HG03066 (cell line): ENCODE results near the gene CHTF18.
A peak's percentile ranks its signal among the peaks of the same experiment; 100 is the strongest.
"Not testable (repeated sequence)": the region's sequence is repeated elsewhere in the genome, so short reads cannot be mapped to it uniquely, and the experiment has no call there.

Experiments
- ATAC-seq: cut with Tn5 transposase; IDR thresholded peaks from one replicate; pipeline ENCODE4 v1.9.1; 2021; ENCODE audit warnings: low read depth; ENCODE audit not compliant: unreplicated experiment

CHTF18 gene

GRCh38 chr16:802914-803753, 14.7 kb downstream of the CHTF18 start:
- ATAC-seq, result no peak

- ATAC-seq, result no peak
Observed at GRCh38 chr16:803754-804080, 15.3 kb downstream of the CHTF18 start.

DNA sequence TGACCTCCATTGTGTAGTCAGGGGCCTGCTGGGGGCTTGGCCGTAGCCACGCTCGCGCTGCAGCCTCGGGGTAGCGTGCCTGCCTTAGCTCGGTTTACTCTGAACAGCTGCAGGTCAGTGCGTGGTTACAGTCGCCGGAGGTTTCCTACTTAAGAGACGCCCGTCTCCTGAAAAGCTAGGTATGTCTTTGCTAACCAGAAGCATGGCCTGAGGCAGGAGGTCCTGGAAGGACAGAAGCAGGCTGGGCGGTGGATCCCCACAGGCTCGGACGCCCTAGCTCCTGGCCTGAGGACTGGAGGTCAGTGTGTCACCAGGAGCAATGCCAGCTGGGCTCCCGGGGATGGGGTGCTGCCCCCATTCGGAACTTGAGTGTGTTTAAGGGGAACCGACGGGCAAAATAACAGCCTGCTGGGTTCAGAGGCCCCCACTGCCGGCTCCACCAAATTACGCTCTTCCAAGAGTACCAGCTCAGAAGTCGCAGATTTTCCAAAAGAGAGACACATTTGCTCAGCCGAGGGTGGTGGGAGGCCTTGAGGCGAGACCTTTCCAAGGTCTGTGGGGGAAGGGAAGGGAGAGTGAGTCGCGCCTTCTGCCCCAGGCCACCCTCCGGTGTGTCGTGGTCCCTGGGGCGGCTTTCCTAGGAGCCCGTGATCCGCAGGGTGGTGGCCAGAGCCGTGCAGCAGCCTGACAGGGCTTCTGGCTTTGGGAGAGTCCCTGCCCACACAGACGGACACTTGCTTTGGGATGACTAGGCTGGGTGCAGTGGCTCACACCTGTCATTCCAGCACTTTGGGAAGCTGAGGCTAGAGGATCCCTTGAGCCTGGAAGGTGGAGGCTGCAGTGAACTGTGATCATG, 16.0 kb downstream of the CHTF18 start:
- ATAC-seq, result no peak

- ATAC-seq, result no peak
Observed at GRCh38 chr16:805474-805873, 17.1 kb downstream of the CHTF18 start.

DNA sequence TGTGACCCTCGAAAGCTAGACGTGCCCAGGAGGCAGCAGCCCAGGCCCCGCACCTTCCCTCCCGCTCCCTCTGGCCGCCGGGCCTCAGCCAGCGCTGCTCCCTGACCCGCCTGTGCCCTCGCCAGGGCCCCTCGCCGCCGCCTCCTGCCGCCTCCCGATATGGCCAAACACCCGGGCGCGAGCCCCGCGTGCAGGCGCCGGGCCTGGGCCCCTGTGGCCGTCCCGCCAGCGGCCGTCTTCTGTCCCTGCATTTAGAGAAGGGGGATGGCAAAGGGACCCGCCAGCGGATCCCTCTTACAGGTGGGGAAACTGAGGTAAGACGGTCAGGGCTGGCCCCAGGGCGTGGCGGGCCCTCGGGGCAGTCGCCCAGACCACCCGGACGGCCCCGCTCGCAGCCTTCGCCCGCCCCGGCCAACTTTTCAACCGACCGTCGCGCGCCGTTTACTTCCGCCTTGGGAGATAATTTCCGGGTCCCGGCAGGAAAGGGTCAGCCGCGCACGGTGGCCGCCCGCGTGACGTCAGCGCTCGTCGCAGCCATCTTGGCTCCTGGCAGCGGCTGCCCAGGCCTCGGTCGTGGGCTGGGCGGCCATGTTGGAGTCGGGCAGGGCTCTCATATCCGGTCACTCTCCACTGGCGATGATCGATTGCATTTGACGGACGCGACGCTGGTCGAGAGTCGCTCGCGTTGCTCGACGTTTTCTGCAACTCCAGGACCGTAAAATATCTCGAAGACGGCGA, 19.1 kb downstream of the CHTF18 start:
- ATAC-seq, result peak; percentile 66

GRCh38 chr16:808085-808386, 19.6 kb downstream of the CHTF18 start:
- ATAC-seq, result no peak

DNA sequence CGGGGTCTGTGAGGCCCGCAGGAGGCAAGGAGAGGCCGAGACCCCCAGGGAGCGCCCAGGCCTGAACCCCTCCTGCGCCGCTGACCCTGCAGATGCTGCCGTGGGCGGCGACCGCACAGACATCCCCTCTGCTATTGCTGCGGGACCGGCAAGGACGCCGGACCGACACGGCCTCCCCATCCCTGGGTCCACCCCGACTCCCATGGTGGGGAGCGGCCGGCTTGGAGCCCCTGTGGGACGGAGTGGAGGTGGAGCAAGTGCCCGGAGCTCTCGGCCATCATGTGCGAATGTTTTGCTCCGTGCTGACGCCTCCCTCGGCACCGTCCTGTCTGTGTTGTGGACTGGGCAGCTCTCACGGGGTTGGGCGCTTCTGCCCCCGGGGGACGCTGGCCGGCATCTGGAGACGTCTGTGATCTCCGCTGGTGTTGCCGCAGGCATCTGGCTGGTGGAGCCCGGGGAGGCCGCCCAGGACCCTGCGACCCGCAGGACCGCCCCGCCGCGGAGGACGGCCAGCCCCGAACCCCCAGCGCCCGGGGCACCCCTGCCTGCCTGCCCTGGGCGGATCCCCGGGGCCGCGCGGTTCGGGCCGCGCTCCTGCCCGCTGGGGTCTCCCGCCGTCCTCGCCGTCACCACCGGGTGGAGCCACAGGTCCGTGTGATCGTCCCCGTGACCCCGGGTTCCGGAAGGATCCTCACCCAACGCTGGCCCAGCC, 24.9 kb downstream of the CHTF18 start:
- ATAC-seq, result no peak

GRCh38 chr16:813916-814412, 25.5 kb downstream of the CHTF18 start:
- no peak for ATAC-seq

DNA sequence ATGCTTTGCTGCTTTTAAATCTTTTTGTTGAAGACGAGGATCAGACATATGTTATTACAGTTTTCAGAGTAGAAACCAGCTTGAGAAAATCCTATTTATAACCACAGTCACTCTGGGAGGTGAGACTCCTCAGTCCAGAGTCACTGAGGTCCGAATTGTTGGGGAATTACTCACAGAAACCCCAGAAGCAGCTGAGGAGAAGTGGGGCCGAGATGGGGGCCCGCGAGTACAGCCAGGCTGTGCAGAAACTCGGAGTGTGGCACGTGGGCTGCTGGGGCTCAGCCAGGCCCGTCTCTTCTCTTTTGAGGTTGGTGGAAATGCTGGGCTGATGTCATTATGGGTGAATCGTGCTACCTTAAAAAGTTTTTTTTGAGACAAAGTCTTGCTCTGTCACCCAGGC, 26.6 kb downstream of the CHTF18 start:
- ATAC-seq, result no peak

DNA sequence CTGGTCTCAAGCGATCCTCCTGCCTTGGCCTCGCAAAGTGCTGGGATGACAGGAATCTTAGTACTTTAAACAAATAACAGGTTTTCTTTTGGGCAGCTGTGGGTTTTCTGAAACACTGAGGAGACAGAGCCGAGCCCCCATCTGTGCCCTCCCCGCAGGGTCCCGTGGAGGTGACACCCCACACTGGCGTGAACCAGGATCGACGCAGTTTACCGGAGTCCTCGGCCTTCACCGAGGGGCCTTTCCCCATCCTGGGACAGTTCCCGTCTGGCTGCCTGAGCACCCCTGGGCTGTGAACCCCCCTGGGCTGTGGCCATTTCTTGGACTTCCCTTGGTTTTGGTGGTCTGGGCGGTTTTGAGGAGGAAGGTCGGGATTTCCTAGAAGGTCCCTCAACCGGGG, 27.4 kb downstream of the CHTF18 start:
- ATAC-seq, result no peak

DNA sequence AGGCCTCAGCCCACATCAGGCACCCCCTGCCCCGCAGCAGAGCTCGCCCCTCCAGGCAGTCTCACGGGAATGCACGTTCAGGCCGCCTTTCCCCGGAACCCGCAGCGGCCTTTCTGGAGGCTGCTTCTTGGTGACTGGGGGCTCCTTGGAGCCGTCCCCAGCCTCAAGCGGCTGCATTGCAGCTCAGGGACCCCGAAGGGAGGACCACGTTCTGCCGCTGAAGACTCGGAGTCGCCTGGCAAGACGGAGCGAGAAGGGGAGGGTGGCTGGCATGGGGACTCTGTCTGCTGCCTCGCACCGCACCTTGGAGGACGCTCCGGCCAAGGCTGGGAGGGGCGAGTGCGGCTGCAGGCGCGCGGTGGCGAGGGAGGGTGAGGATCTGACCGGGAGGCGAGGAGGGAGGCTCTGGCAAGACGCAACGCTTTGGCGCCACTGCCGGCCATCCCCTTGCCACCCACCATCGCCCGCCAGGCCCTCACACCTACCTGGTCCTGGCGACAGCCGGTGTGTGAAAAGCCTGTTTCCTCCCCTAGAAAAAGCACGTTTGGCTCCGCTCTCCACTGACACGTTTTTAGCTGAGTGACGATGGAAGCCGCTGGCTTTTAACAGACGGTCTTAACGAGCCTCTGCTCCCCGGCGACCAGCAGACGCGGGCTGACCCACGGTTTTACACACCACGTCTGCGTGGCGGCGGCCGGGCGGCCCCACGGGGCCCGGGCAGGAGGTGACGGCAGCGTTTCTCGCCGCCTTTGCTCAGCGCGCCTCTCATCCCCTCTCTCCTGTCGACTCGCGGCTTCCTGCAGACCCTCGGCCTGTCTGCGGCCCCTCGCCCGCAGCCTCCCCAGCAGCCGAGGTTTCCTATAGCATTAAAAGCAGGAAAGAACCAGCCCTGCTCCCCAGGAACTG, 28.8 kb downstream of the CHTF18 start:
- no peak for ATAC-seq

DNA sequence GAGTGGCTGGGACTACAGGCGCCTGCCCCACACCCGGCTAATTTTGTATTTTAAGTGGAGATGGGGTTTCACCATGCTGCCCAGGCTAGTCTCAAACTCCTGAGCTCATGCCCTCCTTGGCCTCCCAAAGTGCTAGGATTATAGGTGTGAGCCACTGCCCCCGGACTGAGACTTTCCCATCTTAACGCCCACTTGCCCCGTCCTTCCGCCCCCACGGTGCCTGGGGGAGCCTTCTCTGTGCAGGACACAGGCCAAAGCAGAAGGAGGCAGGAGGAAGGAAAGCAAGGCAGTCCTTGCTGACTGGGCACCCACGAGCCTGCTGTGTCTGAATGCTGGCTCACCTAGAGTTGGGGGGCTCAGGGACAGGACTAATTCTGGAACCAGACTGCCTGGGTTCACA, 29.7 kb downstream of the CHTF18 start:
- no peak for ATAC-seq

DNA sequence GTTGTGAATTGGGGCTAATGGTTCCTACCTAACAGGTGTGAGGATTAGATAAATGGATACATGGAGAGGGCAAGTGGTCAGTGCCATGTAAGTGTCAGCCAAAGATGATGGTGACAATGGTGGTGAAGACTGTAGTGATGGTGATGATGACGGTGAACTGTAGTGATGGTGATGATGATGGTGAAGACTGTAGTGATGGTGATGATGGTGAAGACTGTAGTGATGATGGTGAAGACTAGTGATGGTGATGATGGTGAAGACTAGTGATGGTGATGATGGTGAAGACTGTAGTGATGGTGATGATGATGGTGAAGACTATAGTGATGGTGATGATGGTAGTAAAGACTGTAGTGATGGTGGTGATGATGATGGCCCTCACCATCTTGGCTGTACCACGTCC, 30.2 kb downstream of the CHTF18 start:
- ATAC-seq, result no peak

DNA sequence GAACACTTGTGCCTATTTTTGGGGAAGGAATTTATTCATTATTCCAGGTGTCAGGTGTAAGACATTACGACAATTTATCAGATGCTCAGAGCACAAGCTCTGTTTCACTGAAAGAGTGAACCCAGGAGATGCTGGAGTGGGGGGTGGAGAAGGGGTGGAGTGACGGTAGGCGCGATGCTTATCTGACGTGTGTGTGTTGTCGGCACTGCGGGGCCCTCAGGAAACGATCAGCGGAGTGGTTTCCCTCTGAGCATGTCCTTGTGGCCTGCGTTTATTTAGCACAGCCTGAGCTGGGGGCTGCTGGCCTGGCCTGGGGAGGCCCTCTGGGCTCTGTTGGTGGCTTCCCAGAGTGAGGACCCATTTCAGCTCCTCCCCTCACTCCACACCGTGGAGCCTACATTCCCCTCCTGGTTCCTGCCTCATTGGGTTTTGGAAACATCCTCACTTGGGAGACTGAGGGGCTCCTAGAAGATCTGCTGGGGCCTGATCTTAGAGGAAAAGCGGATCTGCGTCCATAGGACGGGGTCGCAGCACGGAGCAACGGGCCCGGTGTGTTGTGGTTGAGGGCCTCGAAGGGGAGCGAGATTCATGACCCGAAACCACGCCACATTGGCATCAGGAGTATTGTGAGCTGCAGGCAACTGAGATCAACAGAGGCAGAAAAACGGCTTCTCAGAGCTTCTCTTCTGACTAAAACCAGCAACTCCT, 31.1 kb downstream of the CHTF18 start:
- no peak for ATAC-seq

DNA sequence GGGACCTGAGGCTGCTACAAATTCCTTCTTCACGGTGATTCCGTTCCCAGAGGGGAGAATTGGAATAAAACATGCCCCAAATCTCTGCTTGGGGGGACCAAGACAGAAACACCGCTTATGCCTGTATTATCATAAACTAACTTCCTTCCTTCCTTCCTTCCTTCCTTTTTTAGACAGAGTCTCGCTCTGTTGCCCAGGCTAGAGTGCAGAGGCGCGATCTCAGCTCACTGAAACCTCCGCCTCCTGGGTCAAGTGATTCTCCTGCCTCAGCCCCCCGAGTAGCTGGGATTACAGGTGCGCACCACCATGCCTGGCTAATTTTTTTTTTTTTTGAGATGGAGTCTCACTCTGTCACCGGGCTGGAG, 31.6 kb downstream of the CHTF18 start:
- ATAC-seq, result not testable (repeated sequence)

- ATAC-seq, result no peak
Observed at GRCh38 chr16:820748-821147, 32.3 kb downstream of the CHTF18 start.

GRCh38 chr16:821751-822150, 33.3 kb downstream of the CHTF18 start:
- no peak for ATAC-seq

GRCh38 chr16:822174-822908, 33.9 kb downstream of the CHTF18 start:
- ATAC-seq, result no peak
